Activated CD8-positive, alpha-beta memory T cell treated with anti-CD3 and anti-CD28 coated beads for 48 hours (primary cell): ENCODE measurements around the gene PEX5L.
"Not testable (repeated sequence)": the region's sequence is repeated elsewhere in the genome, so short reads cannot be mapped to it uniquely, and the experiment has no call there.

Experiments used
- DNase-seq, 3 experiments: peaks; one replicate each; pipeline ENCODE4 v3.0.0-alpha.2; 2020; ENCODE audit warnings: low read depth in 2 of 3, low spot score in 2 of 3

Gene PEX5L

DNA sequence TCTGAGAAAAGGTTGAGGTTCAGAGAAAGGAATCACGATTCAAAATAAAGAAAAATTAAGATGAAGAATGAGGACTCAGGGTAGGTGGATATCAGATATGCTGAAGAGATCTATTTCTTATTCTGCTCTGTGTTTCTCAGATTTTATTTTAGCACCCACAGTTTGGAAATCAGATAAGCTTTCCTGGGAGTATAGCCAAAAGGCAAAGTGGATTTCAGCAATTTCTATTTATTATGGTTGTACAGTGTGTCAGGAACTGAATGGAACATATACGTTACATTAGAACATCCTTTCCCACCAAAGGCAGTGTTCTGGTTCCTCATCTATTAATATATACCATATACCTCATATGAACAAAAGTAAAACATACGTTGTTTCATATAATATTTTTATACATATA, 18.9 kb downstream of the PEX5L start:
- no peak for DNase-seq

DNA sequence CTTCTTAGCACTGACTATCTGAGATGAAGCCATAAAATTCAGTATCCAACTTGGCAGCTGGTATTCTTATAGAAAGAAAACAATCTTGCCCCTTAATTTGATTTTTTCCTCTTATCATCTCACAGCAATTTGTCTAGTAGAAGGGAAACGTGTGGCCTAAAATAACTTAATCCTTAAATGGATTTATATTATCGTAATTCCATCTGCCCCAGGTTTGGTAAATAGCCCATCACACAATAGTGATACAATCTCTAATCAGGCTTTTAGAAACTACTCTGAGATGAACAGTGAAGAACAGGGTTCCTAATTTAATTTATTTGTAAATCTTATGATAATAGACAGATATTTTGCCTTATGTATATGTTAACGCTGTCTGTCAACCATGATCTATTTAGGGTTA, 24.8 kb downstream of the PEX5L start:
- DNase-seq: no peak

DNA sequence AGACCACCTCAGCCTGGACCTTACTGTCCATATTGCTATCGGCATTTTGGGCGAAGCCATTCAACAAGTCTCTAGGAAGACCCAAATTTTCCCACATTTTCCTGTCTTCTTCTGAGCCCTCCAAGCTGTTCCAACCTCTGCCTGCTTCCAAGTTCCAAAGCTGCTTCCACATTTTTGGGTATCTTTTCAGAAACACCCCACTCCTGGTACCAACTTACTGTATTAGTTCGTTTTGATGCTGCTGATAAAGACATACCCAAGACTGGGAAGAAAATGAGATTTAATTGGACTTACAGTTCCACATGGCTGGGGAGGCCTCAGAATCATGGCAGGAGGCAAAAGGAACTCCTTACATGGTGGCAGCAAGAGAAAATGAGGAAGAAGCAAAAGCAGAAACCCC, 28.4 kb downstream of the PEX5L start:
- not testable (repeated sequence) for DNase-seq

DNA sequence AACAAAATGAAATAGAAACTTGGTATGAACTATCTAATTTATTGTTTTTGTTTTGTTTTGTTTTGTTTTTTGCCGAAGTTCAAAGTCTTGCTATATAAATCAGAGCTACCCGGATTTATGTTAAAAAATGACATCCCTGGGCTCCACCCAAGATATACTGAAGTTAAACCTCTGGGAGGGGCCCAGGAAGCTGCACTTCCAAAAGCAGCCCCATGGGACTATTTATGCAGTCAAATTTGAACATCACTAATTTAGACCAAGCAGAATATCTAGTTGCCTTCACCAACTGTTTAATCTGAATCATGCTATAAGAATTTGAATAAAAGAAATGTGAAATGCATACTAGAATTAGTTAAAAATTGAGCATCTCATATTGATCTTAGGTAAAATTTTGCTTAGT, 32.2 kb downstream of the PEX5L start:
- no peak for DNase-seq

DNA sequence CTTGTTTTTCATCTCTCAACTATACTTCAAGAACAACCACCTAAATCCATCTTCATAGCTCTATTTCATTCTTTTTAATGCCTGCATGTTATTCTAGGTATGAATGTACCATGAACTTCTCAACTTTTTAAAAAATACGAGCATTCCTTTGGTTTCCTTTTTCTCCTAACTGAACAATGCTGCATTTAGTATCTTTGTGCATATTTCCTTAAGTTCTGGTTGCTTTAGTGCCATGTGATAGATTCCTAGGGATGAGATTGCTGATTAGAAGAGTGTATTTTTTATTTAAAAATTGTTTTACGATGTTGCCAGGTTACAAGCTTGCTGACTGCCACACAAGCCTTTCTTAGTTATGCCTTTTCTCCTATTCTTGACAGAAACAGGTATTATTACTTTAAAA, 34.7 kb downstream of the PEX5L start:
- DNase-seq: no peak

DNA sequence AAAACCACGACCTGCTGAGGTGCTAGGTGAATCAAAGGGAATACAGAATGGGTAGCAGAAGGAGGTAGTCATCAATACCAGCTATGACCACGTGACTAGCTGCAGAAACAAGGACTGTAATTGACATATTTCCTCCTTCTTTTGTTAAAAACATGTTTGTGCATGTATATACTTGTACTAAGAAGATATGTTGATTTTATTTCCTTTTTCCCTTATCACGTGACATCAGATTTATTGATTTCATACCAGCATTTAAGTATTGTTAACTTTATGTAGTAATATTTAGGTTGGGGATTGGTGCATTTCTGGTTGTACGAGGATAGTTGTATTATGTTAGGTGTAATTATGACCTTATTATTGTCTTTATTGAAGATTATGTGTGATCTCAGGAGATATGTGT, 36.2 kb downstream of the PEX5L start:
- no peak for DNase-seq

DNA sequence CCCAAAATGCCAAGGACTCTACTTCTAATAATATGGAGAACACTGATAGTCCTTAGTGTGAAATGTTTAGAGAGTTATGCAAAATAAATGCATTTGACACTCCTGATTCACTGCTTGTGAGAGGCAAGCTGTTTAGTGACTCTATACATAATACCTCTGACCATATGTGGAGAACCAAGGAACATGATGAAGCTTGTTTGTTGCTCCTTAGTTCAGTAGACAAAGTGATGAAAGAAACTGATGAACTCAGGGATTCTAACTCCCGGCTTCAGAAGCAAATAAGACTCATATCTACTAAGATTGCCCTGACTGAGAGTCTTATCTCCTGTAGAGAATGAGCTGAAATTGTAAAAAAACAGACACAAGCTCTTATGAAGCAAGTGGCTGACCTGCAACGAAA, 41.3 kb downstream of the PEX5L start:
- DNase-seq: no peak

DNA sequence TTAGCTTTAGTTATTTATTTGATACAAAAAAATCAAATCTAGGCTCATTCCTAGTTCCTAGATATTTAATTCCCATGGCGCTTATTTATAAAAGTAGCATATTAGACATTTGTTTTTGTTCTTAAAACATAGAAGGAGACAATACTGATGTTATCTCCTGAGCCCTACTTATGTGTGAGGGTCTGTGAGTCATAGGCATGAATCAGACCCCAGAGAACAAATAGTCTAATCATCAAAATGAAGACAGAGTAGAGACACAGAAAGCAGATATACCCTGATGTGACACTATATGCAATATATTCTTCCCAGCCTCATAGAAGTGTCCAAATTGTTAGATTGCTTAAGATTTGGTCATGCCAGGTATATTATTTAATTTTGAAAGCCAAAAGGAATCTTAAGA, 44.9 kb downstream of the PEX5L start:
- no peak for DNase-seq

DNA sequence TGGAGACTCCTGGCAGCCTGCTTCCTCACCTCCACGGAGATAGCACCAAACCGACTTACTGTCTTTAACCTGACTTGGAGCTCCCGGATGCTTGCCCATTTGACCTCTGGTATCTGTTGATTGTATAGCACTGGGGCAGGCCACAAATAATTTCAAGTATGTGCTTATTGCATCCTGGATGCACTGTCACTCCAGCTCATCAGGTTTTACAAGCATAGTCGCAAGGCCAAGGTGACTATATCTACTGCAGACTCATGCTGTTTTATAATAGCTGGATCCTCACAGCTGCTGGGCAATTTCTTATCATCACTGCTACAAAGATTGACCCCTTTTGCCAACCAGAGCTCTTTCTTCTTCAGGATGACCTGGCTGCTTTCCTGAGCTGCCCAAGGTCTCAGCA, 45.6 kb downstream of the PEX5L start:
- DNase-seq: no peak

DNA sequence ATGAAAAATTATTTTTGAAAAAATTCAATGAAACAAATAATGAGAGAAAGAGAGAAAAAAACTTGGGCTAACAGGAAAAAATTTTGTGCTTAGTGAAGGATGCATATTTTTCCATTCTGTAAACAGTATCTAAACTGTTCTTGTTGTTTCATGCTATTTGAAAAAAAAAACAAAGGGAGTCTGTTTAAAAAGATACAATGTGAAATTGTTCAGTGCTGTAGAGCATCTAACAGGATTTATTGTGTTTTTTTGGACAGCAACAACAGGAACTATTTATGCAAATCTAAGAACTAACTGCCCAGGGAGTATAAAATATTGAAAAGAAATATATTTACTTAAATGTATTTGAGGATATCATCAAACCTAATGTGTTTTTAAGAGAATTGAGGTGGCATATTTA, 55.1 kb downstream of the PEX5L start:
- DNase-seq: no peak

DNA sequence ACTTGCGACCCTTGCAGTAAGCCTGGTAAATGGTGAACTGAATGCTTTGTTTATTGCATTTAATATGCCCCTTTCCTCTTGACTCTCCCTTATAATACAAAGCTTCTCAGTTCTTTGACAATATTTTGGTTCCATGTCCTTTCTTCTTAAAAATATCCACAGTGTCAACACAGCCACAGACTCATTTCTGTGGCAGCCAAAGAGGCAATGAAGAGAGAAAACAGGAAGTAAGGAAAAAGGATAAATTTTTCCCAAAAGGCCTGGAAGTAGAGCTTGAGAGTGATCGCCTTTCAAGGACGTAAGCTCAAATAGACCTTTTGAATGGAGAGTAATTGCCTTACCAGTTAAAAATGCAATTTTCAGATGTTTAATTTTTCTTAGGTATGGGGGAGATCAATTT, 59.4 kb downstream of the PEX5L start:
- DNase-seq: no peak

DNA sequence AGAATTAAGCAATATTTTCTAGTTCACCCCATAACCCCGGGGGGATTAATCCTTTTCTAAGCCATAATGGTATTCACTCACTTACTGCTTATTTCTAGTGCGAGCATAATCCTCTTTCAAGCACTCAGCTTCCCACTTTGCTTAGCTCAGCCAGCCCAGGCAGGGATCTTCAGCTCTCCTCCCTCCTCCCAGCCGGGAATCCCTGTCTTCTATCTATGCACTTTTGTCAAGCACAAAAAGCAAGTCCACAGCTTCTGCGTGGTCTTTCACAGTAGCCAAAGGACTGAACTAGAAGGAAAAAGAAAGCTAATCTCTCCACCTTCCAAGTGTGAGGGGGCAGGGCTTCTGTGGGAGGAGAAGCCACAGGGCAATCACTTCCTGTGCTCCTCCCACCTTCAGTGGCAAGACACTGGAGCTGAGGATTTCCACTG, 62.8 kb downstream of the PEX5L start:
- no peak for DNase-seq

DNA sequence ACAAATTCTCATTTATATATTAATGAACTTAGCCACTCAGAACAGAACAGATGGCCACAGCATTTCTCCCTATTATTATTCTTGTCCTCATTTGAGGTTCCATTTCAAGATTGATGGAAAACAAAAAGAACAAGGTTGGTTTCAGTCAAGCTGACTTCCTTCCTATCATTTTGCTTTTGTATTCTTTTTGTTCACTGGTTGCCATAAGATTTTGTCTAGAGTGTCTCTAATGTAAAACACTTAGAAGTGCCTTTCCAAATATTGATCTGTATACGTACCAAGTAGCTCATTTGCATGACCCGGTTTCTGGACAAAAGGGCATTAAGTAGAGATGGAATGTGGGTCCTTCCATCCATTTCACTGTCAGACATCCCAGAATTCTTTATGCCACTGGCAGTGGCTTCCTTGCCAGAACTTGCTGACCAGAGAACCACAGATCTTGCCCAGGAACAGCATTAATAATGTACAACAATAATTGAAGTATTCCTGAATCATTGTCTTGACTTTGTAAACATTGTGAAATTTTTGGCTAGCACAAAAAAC, 63.8 kb downstream of the PEX5L start:
- DNase-seq: no peak

DNA sequence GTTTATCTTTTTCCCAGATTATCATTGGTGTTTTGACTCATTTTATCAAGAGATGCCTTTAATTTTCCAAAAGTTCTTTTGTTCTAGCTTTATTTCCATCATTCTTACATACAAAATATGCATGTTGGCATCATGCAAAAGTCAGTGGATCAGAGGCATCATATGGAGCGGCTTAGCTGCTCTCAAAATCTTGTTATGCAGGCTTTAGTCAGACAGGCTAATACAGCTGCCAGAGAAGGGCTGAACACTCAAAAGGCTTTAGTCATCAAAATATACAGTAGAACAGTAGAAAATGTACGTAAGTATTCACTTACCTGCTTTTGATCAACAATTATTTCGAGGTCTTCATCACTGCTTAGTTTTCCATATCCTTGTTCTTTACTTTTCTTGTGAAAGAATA, 65.5 kb downstream of the PEX5L start:
- DNase-seq: no peak

DNA sequence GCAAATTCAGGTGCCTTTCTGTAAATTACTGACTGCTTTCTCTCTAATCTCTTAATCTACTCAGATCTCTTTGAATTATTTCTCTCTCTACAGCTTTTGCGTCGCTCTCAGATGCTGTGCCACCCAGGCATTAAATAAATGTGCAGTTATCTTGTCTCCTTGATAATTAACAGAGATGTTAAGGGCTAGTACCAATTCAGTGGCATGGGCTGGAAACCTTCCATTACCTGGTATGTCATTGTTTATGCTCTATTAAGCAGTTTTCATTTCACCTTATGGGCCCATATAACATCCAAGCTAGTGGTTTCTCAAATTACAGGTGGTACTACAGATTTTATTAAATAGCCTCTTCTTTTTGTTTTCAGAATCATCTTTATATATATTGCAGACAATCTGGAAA, 66.0 kb downstream of the PEX5L start:
- DNase-seq: no peak

DNA sequence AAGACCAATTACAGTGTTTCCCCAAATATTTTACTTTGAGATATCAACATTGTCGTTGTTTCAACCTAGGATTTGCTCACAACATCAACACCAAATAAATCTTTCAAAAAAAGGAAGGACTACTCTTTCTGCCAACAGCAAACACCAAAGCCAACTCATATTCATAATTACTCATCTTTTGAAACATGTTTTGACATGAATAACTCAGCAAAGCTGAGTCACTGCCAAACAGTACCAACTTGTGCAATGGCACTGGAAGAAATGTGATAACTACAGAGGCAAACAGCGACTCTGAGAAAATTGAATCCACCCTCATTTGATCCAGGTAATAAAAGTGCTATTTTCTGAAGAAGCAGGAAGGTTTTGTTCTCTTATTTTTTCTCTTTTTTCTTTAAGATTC, 67.2 kb downstream of the PEX5L start:
- no peak for DNase-seq

DNA sequence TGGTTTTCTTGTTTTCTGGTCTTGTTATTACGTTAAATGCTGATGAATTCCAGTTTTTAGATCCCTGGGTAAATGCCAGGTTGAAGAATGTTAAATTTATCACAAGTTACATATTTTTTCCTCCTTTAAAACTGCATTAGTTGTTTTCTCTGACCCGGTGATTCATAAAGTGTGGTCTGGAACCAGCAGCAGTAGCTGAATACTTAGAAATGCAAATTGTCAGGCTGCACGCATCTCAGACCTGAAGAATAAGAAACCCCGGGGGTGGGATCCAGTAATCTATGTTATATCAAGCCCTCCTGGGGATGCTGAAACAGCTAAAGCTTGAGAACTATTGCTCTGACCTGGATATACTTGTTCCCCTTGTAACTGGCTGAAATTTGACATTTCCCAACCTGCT, 69.1 kb downstream of the PEX5L start:
- DNase-seq: no peak

DNA sequence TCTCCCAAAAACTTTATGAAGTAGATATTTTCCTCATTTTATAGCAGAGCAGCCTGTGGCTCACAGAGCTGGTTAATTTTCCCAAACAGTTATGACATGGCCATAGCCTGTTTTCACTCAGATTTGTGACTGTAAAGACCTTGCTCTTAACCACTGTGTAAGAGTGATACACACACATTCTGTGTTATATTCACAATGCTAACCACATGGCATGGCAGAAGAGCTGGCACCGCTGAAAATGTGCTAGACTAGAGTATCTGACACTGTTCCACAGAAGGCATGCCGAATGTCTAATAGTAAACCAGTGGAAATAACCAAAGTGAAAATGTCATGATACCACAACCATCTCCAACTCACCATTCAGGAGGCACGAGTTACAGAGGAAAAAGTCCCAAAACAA, 71.8 kb downstream of the PEX5L start:
- DNase-seq: no peak

DNA sequence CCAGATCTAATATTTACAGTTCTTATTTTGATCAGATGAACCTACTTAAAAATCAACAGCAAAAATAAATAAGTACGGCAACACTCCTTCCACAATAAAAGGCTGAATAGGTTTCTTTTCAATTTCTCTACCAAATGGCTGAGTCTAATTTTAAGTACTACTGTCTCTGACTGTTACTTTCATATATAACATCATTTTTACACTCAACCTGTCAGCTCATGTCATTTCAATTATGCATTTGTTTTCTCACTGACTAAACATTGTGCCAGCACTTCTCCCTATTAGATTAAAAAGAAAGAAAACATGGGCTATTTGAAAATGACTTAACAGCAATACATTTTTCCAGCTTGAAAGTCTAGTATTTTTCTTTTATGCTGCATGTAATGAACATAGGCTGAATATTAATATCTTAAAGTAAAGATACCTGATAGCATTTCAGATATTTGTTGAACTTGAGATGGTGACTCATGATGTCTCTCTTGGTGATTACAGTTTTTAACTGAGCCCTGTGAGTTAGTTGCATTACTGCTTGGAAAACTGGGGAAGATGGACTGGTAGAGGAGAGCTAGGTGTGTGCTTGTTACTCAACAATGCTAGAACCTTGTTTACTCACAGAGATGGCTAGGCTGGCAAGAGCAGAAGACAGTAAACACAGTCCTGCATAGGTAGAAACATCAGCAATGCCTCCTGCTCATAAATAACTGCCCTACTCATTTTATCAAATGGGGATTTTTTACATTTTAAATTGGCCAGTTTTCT, 73.9 kb downstream of the PEX5L start:
- DNase-seq: no peak

DNA sequence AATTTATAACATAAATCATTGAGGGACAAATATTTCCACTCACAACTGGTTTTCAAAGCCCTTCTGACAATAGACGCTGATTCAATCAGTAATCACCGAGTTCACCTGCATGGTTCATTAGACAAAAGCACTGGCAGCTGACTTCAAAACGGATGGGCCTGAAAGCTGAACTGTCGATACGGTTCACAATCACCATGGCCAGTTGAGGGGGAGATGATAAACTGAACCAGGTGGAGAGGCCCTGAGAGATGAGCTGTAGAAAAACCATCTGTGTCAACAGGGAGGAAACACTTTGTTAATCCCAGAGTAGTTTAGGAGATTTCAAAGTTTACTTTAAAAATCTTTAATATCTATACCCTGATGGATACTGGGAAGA, 75.0 kb downstream of the PEX5L start:
- DNase-seq: no peak

DNA sequence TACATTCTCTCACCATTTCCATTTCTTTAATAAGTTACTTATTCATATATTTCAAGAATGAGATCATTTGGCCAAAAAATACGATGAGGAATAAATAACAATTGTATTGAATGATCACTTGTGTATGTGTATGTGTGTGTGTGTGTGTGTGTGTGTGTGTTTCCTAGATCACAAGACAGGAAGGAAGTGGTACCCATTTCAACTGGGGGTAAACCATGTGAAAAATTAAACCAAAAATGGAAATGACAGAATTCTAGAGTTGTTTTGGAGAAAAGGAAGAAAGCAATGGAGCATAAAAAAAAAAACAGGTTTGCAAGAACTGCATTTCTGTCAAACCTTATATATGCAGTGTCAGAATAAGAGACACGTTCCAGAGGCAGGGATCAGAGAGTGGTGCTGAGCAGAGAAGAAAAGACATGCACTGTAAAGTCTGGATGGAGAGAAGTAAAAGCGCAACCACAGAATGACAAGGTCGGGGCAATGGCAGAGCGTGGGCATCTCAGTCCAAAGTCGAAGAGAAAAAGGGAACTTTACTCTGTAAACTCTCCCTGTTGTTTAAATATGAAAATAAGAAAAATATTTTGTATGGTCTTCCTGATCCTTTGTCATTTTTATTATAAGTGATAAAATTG, 75.5 kb downstream of the PEX5L start:
- DNase-seq: no peak

DNA sequence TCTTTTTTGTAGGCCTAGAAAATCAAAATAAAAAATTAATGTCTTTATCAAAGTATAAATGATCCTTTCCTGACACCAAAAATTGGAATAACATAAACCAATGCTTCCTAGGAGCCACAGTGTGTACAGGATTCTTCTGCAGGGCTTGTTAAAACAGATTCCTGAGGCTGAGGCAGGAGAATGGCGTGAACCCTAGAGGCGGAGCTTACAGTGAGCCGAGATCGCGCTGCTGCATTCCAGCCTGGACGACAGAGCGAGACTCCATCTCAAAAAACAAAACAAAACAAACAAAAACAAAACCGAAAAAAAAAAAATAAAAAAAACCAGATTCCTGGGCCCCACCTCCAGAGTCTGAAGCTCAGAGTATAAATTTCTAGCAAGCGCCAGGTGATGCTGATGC, 78.0 kb downstream of the PEX5L start:
- no peak for DNase-seq

DNA sequence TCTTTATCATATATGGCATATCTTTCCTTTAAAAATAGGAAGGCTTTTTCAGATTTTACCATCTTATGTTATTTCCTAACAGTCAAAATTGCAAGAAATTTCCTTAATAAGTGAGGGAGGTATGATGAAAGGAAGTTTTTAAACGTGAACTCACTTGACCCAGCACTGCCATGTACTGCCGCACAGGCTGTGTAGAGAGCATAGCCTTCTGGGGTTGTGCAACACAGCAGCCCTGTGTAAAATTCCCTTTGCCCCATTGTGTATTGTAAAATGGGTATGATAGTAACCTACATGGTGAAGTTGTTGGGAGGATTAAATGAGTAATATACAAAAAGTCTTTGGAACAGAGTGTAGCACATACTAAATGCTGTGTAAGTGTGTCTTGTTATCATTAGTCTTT, 78.6 kb downstream of the PEX5L start:
- no peak for DNase-seq
